DOHH2 (cell line): ENCODE results near the gene CBLB.

Experiments
- H3F3A ChIP-seq: fragments of 200-600 bp; sonication (generic), shearing (Covaris generic); 2 replicates; pipeline ENCODE4 v1.6.0; 2016; ENCODE audit warnings: antibody characterized with exemption, mild to moderate bottlenecking; ENCODE audit not compliant: control insufficient read depth, insufficient read depth
- H3K27ac ChIP-seq: fragments of 200-600 bp; sonication (generic); 2 replicates; pipeline ENCODE4 v1.5.1; 2014; ENCODE audit warnings: low read depth, mild to moderate bottlenecking, low read length, moderate library complexity
- H3K27me3 ChIP-seq: fragments of 200-600 bp; sonication (generic); 2 replicates; pipeline ENCODE4 v1.6.1; 2014; ENCODE audit warnings: mild to moderate bottlenecking, low read length, mixed read lengths; ENCODE audit not compliant: control insufficient read depth
- H3K36me3 ChIP-seq: fragments of 200-600 bp; sonication (generic); 2 replicates; pipeline ENCODE4 v1.6.1; 2014; ENCODE audit warnings: mild to moderate bottlenecking, low read length, moderate library complexity, mixed read lengths; ENCODE audit not compliant: control insufficient read depth
- H3K4me1 ChIP-seq: fragments of 200-600 bp; sonication (generic); 2 replicates; pipeline ENCODE4 v1.6.1; 2014; ENCODE audit warnings: mild to moderate bottlenecking, low read length, mixed read lengths; ENCODE audit not compliant: control insufficient read depth
- H3K4me2 ChIP-seq: fragments of 200-600 bp; sonication (generic); 2 replicates; pipeline ENCODE4 v1.6.0; 2014; ENCODE audit warnings: mild to moderate bottlenecking, low read length, moderate library complexity
- H3K4me3 ChIP-seq: fragments of 200-600 bp; sonication (generic); 2 replicates; pipeline ENCODE4 v1.5.1; 2014; ENCODE audit warnings: mild to moderate bottlenecking, low read length, mixed read lengths
- H3K79me2 ChIP-seq: fragments of 200-600 bp; sonication (generic); 2 replicates; pipeline ENCODE4 v1.6.1; 2014; ENCODE audit warnings: mild to moderate bottlenecking, low read length, mixed read lengths; ENCODE audit not compliant: control insufficient read depth
- H3K9me2 ChIP-seq: fragments of 200-600 bp; sonication (generic); replicated peaks from 2 replicates; pipeline ENCODE4 v1.6.1; 2014; ENCODE audit warnings: mild to moderate bottlenecking, low read length, mixed read lengths; ENCODE audit not compliant: control insufficient read depth
- H3K9me3 ChIP-seq: fragments of 200-600 bp; sonication (generic); 2 replicates; pipeline ENCODE4 v1.6.1; 2014; ENCODE audit warnings: antibody characterized with exemption, low read length, mixed read lengths; ENCODE audit not compliant: control insufficient read depth, insufficient read depth
- H4K20me1 ChIP-seq: fragments of 200-600 bp; sonication (generic); 2 replicates; pipeline ENCODE4 v1.6.0; 2014; ENCODE audit warnings: low read depth, mild to moderate bottlenecking, antibody characterized with exemption, low read length, moderate library complexity; ENCODE audit not compliant: control insufficient read depth, insufficient read depth
- EZH2phosphoT487 ChIP-seq: fragments of 200-600 bp; sonication (generic); IDR thresholded peaks from 2 replicates; pipeline ENCODE4 v1.6.1; 2017; ENCODE audit warnings: borderline replicate concordance, mild to moderate bottlenecking, antibody characterized with exemption, low read length, moderate library complexity, mixed read lengths
- TF ChIP-seq, protein P1 (sequence below): fragments of 200-600 bp; sonication (generic); IDR thresholded peaks from one replicate; pipeline ENCODE4 v1.5.1; 2014; ENCODE audit warnings: antibody characterized with exemption, mild to moderate bottlenecking, low read depth, low read length; ENCODE audit not compliant: poor library complexity, severe bottlenecking

The CBLB gene

DNA sequence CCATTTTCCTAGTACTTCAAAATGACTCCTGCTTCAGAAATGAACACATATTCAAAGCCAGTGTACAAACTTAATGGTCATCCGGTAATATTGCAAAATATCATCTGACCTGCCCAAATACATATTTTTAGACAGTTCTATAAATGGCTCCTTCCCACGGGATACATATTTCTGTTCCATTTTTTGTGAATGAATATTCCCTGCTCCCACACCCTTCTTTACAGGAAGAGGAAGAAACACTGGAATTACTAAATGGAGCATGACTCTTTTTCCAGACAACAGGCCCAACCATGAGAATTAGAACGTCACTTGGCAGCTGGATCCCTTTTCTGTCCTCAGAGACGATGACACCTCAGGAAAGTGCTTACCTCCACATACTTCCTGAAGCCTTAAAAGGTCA is 38.0 kb upstream of the CBLB start:
- Histone ChIP-seq H3K9me3 (no peaks in the 10 kb centered on the region), H3K9me2 (no peaks in the 10 kb centered on the region), H3K79me2 (no peaks in the 10 kb centered on the region), H3K4me2 (no peak overlapping the region), H3K4me1 (peaks cover 6% of the 10 kb centered on the region), H3K27me3 (no peaks in the 10 kb centered on the region), H3F3A (no peaks in the 10 kb centered on the region), H3K36me3 (no peaks in the 10 kb centered on the region), H4K20me1 (no peaks in the 10 kb centered on the region), H3K4me3 (no peak overlapping the region), H3K27ac (no peak overlapping the region)
- TF ChIP-seq, protein P1, sequence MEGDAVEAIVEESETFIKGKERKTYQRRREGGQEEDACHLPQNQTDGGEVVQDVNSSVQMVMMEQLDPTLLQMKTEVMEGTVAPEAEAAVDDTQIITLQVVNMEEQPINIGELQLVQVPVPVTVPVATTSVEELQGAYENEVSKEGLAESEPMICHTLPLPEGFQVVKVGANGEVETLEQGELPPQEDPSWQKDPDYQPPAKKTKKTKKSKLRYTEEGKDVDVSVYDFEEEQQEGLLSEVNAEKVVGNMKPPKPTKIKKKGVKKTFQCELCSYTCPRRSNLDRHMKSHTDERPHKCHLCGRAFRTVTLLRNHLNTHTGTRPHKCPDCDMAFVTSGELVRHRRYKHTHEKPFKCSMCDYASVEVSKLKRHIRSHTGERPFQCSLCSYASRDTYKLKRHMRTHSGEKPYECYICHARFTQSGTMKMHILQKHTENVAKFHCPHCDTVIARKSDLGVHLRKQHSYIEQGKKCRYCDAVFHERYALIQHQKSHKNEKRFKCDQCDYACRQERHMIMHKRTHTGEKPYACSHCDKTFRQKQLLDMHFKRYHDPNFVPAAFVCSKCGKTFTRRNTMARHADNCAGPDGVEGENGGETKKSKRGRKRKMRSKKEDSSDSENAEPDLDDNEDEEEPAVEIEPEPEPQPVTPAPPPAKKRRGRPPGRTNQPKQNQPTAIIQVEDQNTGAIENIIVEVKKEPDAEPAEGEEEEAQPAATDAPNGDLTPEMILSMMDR: no peak
- TF ChIP-seq EZH2phosphoT487: no peak

- no peaks in the 10 kb centered on the region for H3K9me3 ChIP-seq
- no peaks in the 10 kb centered on the region for H4K20me1 ChIP-seq
- no peak overlapping the region for H3K27ac ChIP-seq
- no peak overlapping the region for H3K4me2 ChIP-seq
- H3K9me2 ChIP-seq: no peaks in the 10 kb centered on the region
- H3K36me3 ChIP-seq: no peaks in the 10 kb centered on the region
- no peaks in the 10 kb centered on the region for H3K27me3 ChIP-seq
- H3F3A ChIP-seq: no peaks in the 10 kb centered on the region
- no peaks in the 10 kb centered on the region for H3K79me2 ChIP-seq
- H3K4me3 ChIP-seq: no peak overlapping the region
- peaks cover 6% of the 10 kb centered on the region for H3K4me1 ChIP-seq
- TF ChIP-seq, protein P1: no peak
- no peak for TF ChIP-seq EZH2phosphoT487
These were observed 37.5 kb upstream of the CBLB start for GRCh38 chr3:105906345-105906744.

GRCh38 chr3:105905328-105905727 is 36.5 kb upstream of the CBLB start:
- Histone ChIP-seq H3K27me3 (no peaks in the 10 kb centered on the region), H3K36me3 (no peaks in the 10 kb centered on the region), H3K4me3 (no peak overlapping the region), H3K9me3 (no peaks in the 10 kb centered on the region), H4K20me1 (no peaks in the 10 kb centered on the region), H3K27ac (no peak overlapping the region), H3K4me2 (no peak overlapping the region), H3F3A (no peaks in the 10 kb centered on the region), H3K9me2 (no peaks in the 10 kb centered on the region), H3K4me1 (peaks cover 6% of the 10 kb centered on the region), H3K79me2 (no peaks in the 10 kb centered on the region)
- TF ChIP-seq EZH2phosphoT487: no peak
- TF ChIP-seq, protein P1: no peak
